T-helper 17 cell (primary cell): ENCODE results near the gene HES4. TPM values are rescaled to one million over a fixed set of nuclear protein-coding genes. Genes with fewer than 3 reads are reported as not detected.
A peak's percentile ranks its signal among the peaks of the same experiment; 100 is the strongest.
"Not testable (repeated sequence)": the region's sequence is repeated elsewhere in the genome, so short reads cannot be mapped to it uniquely, and the experiment has no call there.

Experiments
- ATAC-seq: fragments of 150-1000 bp; cut with Tn5 transposase; 2 replicates; pipeline ENCODE4 v1.10.0; 2021; ENCODE audit warnings: mild to moderate bottlenecking, moderate library complexity
- DNase-seq, 3 donors: peaks; one replicate each; pipeline versions ENCODE4 v3.0.0 to v3.0.0-alpha.2; 2020 to 2021
- H3K9me3 ChIP-seq: one replicate; pipeline ENCODE4 v1.7.0; 2013; ENCODE audit warnings: low read length, mild to moderate bottlenecking; ENCODE audit not compliant: control insufficient read depth, poor library complexity, severe bottlenecking
- H3K27ac Mint-ChIP-seq: one replicate; pipeline ENCODE4 v1.8.0; 2022; ENCODE audit warnings: mild to moderate bottlenecking, moderate library complexity, mixed read lengths
- H3K27me3 Mint-ChIP-seq: one replicate; pipeline ENCODE4 v1.8.0; 2022; ENCODE audit warnings: mixed read lengths
- H3K36me3 Mint-ChIP-seq: one replicate; pipeline ENCODE4 v1.8.0; 2022; ENCODE audit warnings: low read depth, mixed read lengths
- H3K4me1 Mint-ChIP-seq: one replicate; pipeline ENCODE4 v1.8.0; 2022; ENCODE audit warnings: mild to moderate bottlenecking, mixed read lengths
- H3K4me3 Mint-ChIP-seq: one replicate; pipeline ENCODE4 v1.8.0; 2022; ENCODE audit warnings: mild to moderate bottlenecking, moderate library complexity, mixed read lengths
- total RNA-seq, 4 donors: library from RNA in 2 of 4; stranded (reverse) in 2 of 4; gene quantifications; one replicate each; pipeline ENCODE4 v1.2.3 and lab custom pipeline; 2022 to 2026

Gene HES4
- total RNA-seq, 2 donors from 2014 or later, result 9.6 to 10.5 TPM

DNA sequence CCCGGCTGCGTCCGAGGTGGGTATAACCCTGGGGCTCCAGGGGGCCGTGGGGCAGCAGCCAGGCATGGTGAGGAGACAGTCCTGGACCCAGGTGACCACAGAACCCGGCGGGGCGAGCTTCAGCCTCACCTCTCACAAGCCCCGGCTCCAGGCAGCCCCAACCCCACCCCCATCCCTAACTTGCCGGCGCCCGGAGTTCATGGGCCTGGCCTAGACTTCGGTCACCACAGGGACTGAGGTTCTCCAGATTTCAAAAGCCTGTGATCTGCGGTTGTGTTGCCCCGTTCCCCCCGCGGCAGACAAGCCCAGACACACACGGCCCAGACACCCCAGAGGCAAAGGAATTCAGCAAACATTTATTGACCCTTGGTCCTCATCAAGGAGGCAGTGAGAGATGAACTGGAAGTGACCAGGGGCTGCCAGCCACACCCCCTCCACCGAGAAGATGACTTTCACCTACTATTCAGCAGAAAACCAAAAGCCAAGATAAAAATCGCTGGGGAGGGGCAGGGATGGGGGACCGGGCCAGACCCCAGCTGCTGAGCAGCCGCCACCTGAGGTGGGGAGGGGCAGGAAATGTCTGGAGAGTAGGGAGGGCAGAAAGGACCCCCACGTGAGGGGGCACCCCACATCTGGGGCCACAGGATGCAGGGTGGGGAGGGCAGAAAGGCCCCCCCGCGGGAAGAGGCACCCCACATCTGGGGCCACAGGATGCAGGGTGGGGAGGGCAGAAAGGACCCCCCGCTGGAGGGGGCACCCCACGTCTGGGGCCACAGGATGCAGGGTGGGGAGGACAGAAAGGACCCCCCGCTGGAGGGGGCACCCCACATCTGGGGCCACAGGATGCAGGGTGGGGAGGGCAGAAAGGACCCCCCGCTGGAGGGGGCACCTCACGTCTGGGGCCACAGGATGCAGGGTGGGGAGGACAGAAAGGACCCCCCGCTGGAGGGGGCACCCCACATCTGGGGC lies 3.9 kb downstream of the HES4 start:
- H3K9me3 ChIP-seq, result no peaks in the 10 kb centered on the region
- no peak overlapping the region for H3K27ac Mint-ChIP-seq
- ATAC-seq (no peak), DNase-seq (no peak)
- H3K4me1 Mint-ChIP-seq, result peaks cover 9% of the 10 kb centered on the region
- H3K4me3 Mint-ChIP-seq, result no peak overlapping the region
- peaks cover 12% of the 10 kb centered on the region for H3K27me3 Mint-ChIP-seq
- H3K36me3 Mint-ChIP-seq, result peaks cover 4% of the 10 kb centered on the region

DNA sequence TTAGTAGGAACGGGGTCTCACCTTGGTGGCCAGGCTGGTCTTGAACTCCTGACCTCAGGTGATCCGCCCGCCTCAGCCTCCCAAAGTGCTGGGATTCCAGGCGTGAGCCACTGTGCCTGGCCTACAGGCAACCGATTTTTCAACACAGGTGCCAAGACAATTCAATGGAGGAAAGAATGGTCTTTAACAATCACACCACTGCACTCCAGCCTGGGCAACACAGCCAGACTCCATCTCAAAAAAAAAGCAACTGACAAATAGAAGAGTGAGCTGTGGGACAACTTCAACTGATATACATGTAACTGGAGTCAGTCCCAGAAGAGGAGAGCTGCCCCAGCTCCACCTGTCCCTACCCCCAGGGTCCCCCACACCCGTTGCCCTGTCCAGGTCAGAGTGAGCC lies 5.4 kb downstream of the HES4 start:
- not testable (repeated sequence) for H3K4me1 Mint-ChIP-seq, H3K36me3 Mint-ChIP-seq, H3K4me3 Mint-ChIP-seq, H3K9me3 ChIP-seq, H3K27ac Mint-ChIP-seq, ATAC-seq, DNase-seq
- H3K27me3 Mint-ChIP-seq, result peaks cover 26% of the 10 kb centered on the region

DNA sequence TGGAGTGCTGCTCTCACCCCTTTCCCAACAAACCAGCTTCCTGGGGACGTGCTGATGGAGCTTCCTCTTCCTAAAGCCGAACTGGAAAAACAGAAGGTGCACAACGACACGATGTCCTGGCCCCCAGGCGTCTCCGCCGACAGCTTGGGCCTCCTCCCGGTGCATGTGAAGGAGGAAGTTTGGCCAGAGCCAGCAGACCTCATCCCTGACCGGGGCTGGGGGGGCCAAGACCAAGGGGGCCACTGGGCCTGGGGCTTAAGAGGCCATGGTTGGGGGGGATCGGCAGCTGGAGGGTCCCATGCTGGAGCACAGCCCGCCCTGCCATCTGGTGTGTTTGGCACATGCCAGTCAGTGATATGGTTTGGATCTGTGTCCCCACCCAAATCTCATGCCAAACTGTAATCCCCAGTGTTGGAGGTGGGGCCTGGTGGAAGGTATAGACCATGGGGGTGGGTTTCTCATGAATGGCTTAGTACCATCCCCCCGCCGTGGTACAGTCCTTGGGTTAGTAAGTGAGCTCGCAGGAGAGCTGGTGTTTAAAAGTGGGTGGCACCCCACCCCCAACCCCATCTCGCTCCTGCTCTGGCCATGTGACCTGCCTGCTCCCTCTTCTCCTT lies 6.4 kb downstream of the HES4 start:
- H3K36me3 Mint-ChIP-seq, result peaks cover 2% of the 10 kb centered on the region
- DNase-seq, result no peak
- no peak overlapping the region for H3K27ac Mint-ChIP-seq

DNA sequence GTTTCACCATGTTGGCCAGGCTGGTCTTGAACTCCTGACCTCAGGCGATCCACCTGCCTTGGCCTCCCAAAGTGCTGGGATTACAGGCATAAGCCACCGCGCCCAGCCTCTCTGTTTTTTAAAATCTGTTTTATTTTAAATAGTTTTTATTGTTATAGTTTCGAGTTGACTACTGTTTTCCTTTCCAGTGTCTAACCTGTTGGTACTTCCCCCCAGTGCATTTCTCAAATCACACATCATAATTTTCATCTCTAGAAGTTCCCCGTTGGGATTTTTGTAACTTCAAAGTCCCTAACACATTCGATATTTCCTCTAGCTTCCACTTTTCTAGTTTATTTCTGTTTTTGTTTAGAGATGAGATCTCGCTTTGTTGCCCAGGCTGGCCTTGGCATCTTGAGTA lies 7.5 kb downstream of the HES4 start:
- no peak overlapping the region for H3K27ac Mint-ChIP-seq
- DNase-seq, result no peak
- no peak for ATAC-seq

More for the DNA sequence above, 6.4 kb downstream of the HES4 start:
- Mint-ChIP-seq H3K4me1 (peaks cover 9% of the 10 kb centered on the region), H3K4me3 (no peak overlapping the region), H3K27me3 (peaks cover 36% of the 10 kb centered on the region)
- no peak for ATAC-seq
- H3K9me3 ChIP-seq, result no peaks in the 10 kb centered on the region

DNA sequence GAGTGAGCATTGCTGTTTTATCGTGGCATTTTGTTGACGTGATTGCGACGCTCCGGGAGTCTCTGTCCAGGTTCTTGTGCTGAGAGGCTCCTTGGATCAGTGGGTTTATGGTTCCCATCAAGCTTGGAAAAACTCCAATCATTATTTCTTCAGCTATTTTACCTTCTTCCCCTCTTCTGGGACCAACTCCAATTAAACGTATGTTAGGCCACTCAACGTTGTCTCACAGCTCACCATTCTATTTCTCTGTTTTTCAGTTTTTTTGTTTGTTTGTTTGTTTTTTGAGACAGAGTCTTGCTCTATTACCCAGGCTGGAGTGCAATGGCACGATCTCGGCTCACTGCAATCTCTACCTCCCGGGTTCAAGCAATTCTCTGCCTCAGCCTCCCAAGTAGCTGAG lies 8.0 kb downstream of the HES4 start:
- Mint-ChIP-seq H3K27me3 (peaks cover 46% of the 10 kb centered on the region), H3K36me3 (peaks cover 2% of the 10 kb centered on the region), H3K4me3 (no peak overlapping the region), H3K4me1 (peaks cover 3% of the 10 kb centered on the region), H3K27ac (no peak overlapping the region)
- no peak for ATAC-seq
- DNase-seq, result no peak
- no peaks in the 10 kb centered on the region for H3K9me3 ChIP-seq

More for the DNA sequence above, 7.5 kb downstream of the HES4 start:
- H3K27me3 Mint-ChIP-seq, result peaks cover 46% of the 10 kb centered on the region
- peaks cover 2% of the 10 kb centered on the region for H3K36me3 Mint-ChIP-seq
- H3K4me3 Mint-ChIP-seq, result no peak overlapping the region
- H3K4me1 Mint-ChIP-seq, result peaks cover 6% of the 10 kb centered on the region
- no peaks in the 10 kb centered on the region for H3K9me3 ChIP-seq

DNA sequence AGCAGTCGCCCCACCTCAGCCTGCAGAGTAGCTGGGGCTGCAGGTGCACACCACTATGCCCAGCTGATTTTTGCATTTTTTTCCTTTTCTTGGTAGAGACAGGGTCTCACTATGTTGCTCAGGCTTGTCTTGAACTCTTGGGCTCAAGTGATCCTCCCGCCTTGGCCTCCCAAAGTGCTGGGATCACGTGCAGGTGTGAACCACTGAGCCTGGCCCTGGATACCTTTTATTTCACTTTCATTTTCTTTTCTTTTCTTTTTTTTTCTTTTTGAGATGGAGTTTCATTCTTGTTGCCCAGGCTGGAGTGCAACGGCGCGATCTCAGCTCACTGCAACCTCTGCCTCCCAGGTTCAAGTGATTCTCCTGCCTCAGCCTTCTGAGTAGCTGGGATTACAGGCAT lies 8.6 kb downstream of the HES4 start:
- not testable (repeated sequence) for H3K4me1 Mint-ChIP-seq, H3K9me3 ChIP-seq, ATAC-seq, H3K27ac Mint-ChIP-seq, H3K36me3 Mint-ChIP-seq, DNase-seq, H3K4me3 Mint-ChIP-seq
- peaks cover 49% of the 10 kb centered on the region for H3K27me3 Mint-ChIP-seq

DNA sequence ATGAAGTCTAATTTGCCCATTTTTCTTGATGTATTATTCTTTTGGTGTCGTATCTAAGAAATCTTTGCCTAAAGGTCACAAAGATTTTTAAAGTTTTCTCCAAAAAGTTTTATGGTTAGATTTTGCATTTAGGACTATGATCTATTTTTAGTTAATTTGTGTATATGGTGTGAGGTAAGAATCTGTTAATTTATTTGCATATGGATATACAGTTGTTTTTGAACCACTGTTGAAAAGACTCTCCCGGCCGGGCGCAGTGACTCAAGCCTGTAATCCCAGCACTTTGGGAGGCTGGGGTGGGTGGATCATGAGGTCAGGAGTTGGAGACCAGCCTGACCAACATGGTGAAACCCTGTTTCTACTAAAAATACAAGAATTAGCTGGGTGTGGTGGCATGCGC lies 11.8 kb downstream of the HES4 start:
- H3K4me3 Mint-ChIP-seq, DNase-seq, H3K4me1 Mint-ChIP-seq, H3K36me3 Mint-ChIP-seq, H3K27ac Mint-ChIP-seq, H3K9me3 ChIP-seq, ATAC-seq: not testable (repeated sequence)
- peaks cover 64% of the 10 kb centered on the region for H3K27me3 Mint-ChIP-seq

DNA sequence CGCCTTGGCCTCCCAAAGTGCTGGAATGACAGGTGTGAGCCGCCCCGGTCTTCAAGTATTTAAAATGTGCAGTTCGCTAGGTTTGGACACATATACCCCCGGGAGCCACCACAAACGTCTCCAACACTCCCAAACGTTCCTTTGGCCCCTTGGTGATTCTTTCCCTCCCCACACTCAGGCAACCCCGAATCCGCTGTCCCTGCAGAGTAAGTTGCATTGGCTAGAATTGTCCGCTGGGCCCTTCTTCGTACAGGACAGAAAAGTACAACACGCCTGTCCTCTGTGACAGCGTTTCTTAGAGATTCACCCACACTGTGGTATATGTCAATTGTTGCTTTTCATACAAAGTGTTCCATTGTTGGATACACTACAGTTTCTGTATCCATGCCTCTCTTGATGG lies 14.8 kb downstream of the HES4 start:
- no peak for DNase-seq
- H3K9me3 ChIP-seq, result no peaks in the 10 kb centered on the region
- peaks cover 62% of the 10 kb centered on the region for H3K27me3 Mint-ChIP-seq
- ATAC-seq, result no peak
- H3K36me3 Mint-ChIP-seq, result no peaks in the 10 kb centered on the region
- no peak overlapping the region for H3K27ac Mint-ChIP-seq
- H3K4me3 Mint-ChIP-seq, result no peak overlapping the region
- H3K4me1 Mint-ChIP-seq, result no peaks in the 10 kb centered on the region

DNA sequence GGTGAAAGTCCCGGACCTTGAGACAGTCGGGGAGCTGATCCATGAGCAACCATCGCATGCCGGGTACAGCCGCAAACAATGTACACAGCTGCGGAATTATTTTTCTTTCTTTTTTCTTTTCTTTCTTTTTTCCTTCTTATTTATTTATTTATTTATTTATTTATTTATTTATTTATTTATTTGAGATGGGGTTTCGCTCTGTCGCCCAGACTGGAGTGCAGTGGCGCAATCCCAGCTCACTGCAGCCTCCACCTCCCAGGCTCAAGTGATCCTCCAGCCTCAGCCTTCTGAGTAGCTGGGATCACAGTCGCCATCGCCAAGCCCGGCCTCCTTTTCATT lies 15.5 kb downstream of the HES4 start:
- DNase-seq, result no peak
- Mint-ChIP-seq H3K4me1 (no peaks in the 10 kb centered on the region), H3K27ac (no peak overlapping the region), H3K27me3 (peaks cover 55% of the 10 kb centered on the region), H3K36me3 (no peaks in the 10 kb centered on the region), H3K4me3 (no peak overlapping the region)
- H3K9me3 ChIP-seq, result no peaks in the 10 kb centered on the region
- no peak for ATAC-seq

DNA sequence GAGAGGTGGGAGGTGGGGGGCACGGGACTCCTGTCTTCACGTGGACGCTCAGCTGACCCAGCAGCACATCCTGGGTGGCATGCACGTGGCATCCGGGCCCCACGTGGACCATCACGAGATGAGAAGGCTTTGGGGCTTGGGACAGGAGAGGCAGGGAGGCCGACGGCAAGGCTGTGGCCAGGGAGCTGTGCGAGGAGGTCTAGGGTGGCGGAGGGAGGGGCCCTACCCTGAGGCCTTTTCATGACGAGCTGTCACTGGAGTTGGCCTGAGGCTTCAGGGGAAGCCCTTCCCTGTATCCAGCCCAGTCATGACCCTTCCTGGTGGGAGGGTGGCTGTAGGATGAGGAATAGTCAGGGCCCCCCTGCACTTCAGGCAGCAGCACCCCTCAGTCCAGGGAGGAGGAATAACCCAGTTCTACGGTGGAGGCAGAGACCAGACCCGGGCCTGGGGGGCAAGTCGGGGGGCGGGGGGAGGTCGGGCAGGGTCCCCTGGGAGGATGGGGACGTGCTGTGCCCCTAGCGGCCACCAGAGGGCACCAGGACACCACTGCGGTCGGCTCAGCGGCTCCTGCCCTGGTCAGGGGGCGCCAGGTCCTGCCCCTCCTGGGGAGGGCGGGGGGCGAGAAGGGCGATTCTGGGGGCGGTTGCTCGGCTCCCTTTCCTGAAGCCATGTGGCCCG lies 16.0 kb downstream of the HES4 start:
- ATAC-seq (peak; percentile 79), DNase-seq (peak; percentile 47 to 53 (median 49))
- peaks cover 50% of the 10 kb centered on the region for H3K27me3 Mint-ChIP-seq
- no peaks in the 10 kb centered on the region for H3K36me3 Mint-ChIP-seq
- no peaks in the 10 kb centered on the region for H3K4me1 Mint-ChIP-seq
- H3K4me3 Mint-ChIP-seq, result no peak overlapping the region
- no peaks in the 10 kb centered on the region for H3K9me3 ChIP-seq
- no peak overlapping the region for H3K27ac Mint-ChIP-seq

DNA sequence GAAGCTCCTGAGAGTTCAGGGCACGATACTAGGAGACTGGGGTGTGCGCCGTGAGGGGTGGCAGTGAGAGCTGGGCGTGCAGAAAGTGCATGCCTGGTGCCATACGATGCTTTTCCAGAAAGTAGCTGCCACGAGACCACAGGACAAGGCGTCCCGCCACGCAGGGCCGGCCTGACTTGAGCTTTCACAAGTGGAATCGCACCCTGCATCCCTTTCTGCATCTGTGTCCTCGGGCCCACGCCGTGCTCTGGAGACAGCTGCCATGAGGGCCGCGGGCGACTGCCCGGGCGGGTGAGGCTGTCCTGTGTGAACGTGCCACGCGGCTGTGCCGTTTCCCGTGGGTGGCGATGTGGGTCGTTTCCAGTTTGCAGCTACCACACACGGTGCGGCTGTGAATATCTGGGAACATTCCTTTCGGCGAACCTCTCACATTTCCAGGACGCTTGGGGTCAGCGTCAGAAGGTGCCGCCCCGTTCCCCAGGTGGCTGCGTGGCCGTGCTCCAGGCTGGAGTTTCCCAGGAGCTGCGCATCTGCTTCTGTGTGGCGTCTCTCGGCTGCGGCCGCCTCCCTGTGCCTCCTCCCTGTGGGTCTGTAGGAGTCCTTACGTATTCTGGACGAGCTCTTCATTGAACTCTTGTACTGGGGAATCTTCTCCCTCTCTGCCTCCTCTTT lies 17.0 kb downstream of the HES4 start:
- Mint-ChIP-seq H3K36me3 (no peaks in the 10 kb centered on the region), H3K27me3 (peaks cover 41% of the 10 kb centered on the region), H3K27ac (no peak overlapping the region), H3K4me1 (peaks cover 3% of the 10 kb centered on the region), H3K4me3 (no peak overlapping the region)
- DNase-seq (no peak), ATAC-seq (no peak)
- no peaks in the 10 kb centered on the region for H3K9me3 ChIP-seq

DNA sequence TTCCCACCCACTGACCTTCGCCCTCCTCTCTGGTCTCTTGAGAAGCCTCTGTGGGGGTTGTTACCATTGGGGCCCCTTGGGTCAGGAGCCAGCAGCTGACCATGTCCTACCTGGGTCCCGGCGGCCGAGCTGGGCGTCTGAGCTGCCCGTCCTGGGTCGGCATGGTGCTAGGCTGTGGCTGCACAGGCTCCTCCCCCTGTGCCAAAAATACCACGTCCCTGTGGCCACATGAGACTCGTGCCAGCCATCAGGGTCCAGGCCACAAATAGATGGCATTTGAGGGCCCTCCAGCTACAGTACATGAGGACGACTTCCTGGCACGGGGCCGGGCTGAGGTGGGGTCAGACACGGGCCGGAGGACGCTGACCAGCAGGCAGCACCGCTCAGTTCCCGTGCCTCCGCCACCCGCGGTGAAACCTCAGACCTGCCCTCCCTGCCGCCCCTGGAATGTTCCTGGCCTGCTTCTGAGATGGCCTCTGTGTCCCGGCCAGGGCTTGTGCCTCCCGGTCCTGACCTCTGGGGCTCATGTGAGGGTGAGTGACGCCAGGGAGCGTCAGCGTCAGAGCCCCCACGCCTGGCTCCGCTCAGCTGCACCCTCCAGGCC lies 17.8 kb downstream of the HES4 start, which contains the start of gene PERM1:
PERM1 (minus strand) TSS at position 139 of the 604 bp plus-strand sequence. CDS start 1,064 bp downstream, outside the sequence.
- H3K27me3 Mint-ChIP-seq, result peaks cover 36% of the 10 kb centered on the region
- H3K36me3 Mint-ChIP-seq, result no peaks in the 10 kb centered on the region
- H3K4me1 Mint-ChIP-seq, result peaks cover 3% of the 10 kb centered on the region
- H3K27ac Mint-ChIP-seq, result no peak within 1 kb of the TSS
- H3K4me3 Mint-ChIP-seq, result no peak within 1 kb of the TSS
- ATAC-seq, result no peak
- no peaks in the 10 kb centered on the region for H3K9me3 ChIP-seq
- no peak for DNase-seq
